ENCODE data around the gene MTCH1. TPM values are rescaled to one million over a fixed set of nuclear protein-coding genes. Genes with fewer than 3 reads are reported as not detected.

Gene MTCH1
- total and polyA plus RNA-seq, 10 of the 15 experiments (the other 5 are each of a cell fraction or from before 2014, with no cell fraction given): 7.2 to 128 (median 85.2) TPM

DNA sequence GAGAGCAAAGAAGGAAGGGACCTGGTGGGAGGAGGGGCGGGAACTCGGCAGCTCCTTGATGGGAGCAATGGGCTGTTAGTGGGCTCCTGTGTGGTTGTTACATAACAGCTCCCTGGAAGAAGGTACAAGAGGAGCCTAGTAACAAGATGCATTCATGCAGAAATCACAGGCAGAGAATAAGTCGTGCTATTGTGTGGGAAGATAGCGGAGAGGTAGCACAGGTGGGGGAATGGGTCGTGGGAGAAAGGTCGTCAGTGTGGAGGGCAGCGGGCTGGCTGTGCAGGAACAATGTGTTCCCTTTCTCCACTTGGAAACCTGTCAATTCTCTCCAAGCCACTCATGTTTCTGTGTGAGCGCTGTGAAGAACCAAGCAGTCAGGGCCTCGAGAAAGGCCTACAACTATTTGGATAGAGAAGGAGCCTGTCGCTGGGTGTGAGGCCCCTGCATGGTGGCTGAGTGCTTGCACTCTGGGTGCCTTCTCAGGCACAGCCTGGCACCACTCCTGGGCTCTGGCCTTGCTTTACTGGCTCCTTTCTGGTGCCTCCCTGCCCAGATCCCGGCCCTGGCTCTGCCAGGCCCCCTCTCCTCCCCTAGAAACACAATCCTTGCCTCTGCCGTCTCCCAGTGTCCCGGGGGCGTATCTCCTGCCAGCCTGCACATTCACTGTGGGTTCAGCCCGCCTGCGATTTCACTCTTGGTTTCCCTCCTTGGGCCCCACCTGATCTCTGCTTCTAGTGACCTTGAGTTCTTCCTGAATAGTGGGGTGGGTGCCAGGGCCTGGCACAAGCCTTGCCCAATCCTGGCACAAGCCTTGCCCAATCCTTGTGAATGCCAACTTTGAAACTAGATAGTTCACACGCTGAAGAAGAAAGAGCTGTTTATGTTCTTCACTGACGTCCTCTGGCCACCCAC is 12.1 kb upstream of the MTCH1 start:
- no peaks in the 10 kb centered on the region for H3K36me3 ChIP-seq (ENCODE audit: control insufficient read depth in 2 of 2, insufficient read depth in 2 of 2, low read length in 1 of 2)
- H3K4me3 ChIP-seq: no peak overlapping the region
- no peak overlapping the region for H2AFZ ChIP-seq (ENCODE audit: control insufficient read depth, low read depth, low read length)
- no peaks in the 10 kb centered on the region for H3K9me3 ChIP-seq (replicated peaks; ENCODE audit: control insufficient read depth, insufficient read depth, low read length)
- BruUV-seq (replicated peaks): no TSS peak
- H3K4me2 ChIP-seq (ENCODE audit: control insufficient read depth, insufficient read depth): no peak overlapping the region
- ChIA-PET SMC1A (ENCODE audit: uncharacterized antibody, unreplicated experiment) (no interaction called here), POLR2A (no interaction called here), RAD21 (ENCODE audit: unreplicated experiment) (no interaction called here), CTCF (no interaction called here)
- FAIRE-seq: no peak
- H3K27me3 ChIP-seq (replicated peaks in 1 of 2; ENCODE audit: control insufficient read depth in 2 of 2, insufficient read depth in 2 of 2, low read length in 1 of 2): no peaks in the 10 kb centered on the region
- no peak for DNase-seq (ENCODE audit: low read depth, low spot score)
- ATAC-seq: no peak
- 59% methylated on average over 18 of the region's 18 CpGs for WGBS (ENCODE audit: insufficient coverage, insufficient replicate concordance, low lambda C conversion rate, missing lambda C conversion rate)
- no peak overlapping the region for H3K9ac ChIP-seq (ENCODE audit: control insufficient read depth, insufficient read depth, low read length)
- no peak overlapping the region for H3K27ac ChIP-seq (ENCODE audit: control insufficient read depth, insufficient read depth)
- in situ Hi-C loops (cut with MboI) (no loop called here), intact Hi-C loops (cut with micrococcal nuclease; ENCODE audit: unreplicated experiment) (no loop called here)
- no peaks in the 10 kb centered on the region for H3K79me2 ChIP-seq (ENCODE audit: control insufficient read depth, insufficient read depth, low read length)
- H4K20me1 ChIP-seq (ENCODE audit: control insufficient read depth, insufficient read depth): no peaks in the 10 kb centered on the region
- H3K4me1 ChIP-seq (ENCODE audit: control insufficient read depth, insufficient read depth, low read length): no peaks in the 10 kb centered on the region
- TF ChIP-seq POU2F2 (IDR thresholded peaks at IDR 0.05; ENCODE audit: borderline replicate concordance, low read depth, low read length) (no peak), GATAD2B (conservative IDR thresholded peaks at IDR 0.05; ENCODE audit: low read depth) (no peak), CREB1 (IDR thresholded peaks at IDR 0.05; ENCODE audit: low read depth) (no peak), EGR1 (IDR thresholded peaks at IDR 0.05; ENCODE audit: borderline replicate concordance in 1 of 2, low read depth in 2 of 2, low read length in 2 of 2) (no peak), CBX3 (IDR thresholded peaks at IDR 0.05; ENCODE audit: borderline replicate concordance, low read depth) (no peak), MEF2A (IDR thresholded peaks at IDR 0.05; ENCODE audit: insufficient read depth, low read depth, low read length) (no peak), PKNOX1 (IDR thresholded peaks at IDR 0.05) (no peak), STAT3 (IDR thresholded peaks at IDR 0.05; ENCODE audit: low read depth, low read length) (no peak), TAF1 (IDR thresholded peaks at IDR 0.05; ENCODE audit: borderline replicate concordance, low read depth, low read length) (no peak), SPI1 (IDR thresholded peaks at IDR 0.05; ENCODE audit: borderline replicate concordance, insufficient read depth, low read depth, low read length) (no peak), IKZF1 (conservative IDR thresholded peaks at IDR 0.05) (no peak), ZNF687 (IDR thresholded peaks at IDR 0.05) (no peak), EP300 (IDR thresholded peaks at IDR 0.05; ENCODE audit: borderline replicate concordance in 1 of 2, control insufficient read depth in 1 of 2, low read depth in 2 of 2, low read length in 2 of 2) (no peak), STAT1 (conservative IDR thresholded peaks at IDR 0.05) (no peak), ZNF217 (IDR thresholded peaks at IDR 0.05) (no peak)
- TF ChIP-seq, protein P1, sequence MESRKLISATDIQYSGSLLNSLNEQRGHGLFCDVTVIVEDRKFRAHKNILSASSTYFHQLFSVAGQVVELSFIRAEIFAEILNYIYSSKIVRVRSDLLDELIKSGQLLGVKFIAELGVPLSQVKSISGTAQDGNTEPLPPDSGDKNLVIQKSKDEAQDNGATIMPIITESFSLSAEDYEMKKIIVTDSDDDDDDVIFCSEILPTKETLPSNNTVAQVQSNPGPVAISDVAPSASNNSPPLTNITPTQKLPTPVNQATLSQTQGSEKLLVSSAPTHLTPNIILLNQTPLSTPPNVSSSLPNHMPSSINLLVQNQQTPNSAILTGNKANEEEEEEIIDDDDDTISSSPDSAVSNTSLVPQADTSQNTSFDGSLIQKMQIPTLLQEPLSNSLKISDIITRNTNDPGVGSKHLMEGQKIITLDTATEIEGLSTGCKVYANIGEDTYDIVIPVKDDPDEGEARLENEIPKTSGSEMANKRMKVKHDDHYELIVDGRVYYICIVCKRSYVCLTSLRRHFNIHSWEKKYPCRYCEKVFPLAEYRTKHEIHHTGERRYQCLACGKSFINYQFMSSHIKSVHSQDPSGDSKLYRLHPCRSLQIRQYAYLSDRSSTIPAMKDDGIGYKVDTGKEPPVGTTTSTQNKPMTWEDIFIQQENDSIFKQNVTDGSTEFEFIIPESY (IDR thresholded peaks at IDR 0.05): no peak
